Loucy (cell line): Measurements from ENCODE around the gene MPL.

Experiments
- H2AFZ ChIP-seq: fragments of 200-600 bp; sonication (generic); 2 replicates; pipeline ENCODE4 v1.6.0; 2016; ENCODE audit warnings: antibody characterized with exemption, mild to moderate bottlenecking, low read length, moderate library complexity
- H3F3A ChIP-seq: fragments of 200-600 bp; 2 replicates; pipeline ENCODE4 v1.6.0; 2016; ENCODE audit warnings: antibody characterized with exemption, low read depth, mild to moderate bottlenecking
- H3K27me3 ChIP-seq: fragments of 200-600 bp; sonication (generic); 2 replicates; pipeline ENCODE4 v1.6.1; 2014; ENCODE audit warnings: low read length, mild to moderate bottlenecking; ENCODE audit not compliant: insufficient read depth, poor library complexity, severe bottlenecking
- H3K36me3 ChIP-seq: fragments of 200-600 bp; sonication (generic); 2 replicates; pipeline ENCODE4 v1.6.1; 2016; ENCODE audit warnings: low read length; ENCODE audit not compliant: insufficient read depth
- H3K4me1 ChIP-seq: fragments of 200-600 bp; sonication (generic); 2 replicates; pipeline ENCODE4 v1.5.1; 2014; ENCODE audit warnings: low read length, mild to moderate bottlenecking; ENCODE audit not compliant: insufficient read depth, poor library complexity, severe bottlenecking
- H3K4me2 ChIP-seq: fragments of 200-600 bp; sonication (generic); 2 replicates; pipeline ENCODE4 v1.6.0; 2014; ENCODE audit warnings: antibody characterized with exemption, low read length, low read depth, mild to moderate bottlenecking; ENCODE audit not compliant: poor library complexity, severe bottlenecking
- H3K4me3 ChIP-seq: fragments of 200-600 bp; sonication (generic); 2 replicates; pipeline ENCODE4 v1.5.1; 2014; ENCODE audit warnings: low read length, mild to moderate bottlenecking, mixed read lengths; ENCODE audit not compliant: poor library complexity, severe bottlenecking
- H3K79me2 ChIP-seq: fragments of 200-600 bp; sonication (generic); 2 replicates; pipeline ENCODE4 v1.6.1; 2014; ENCODE audit warnings: low read length; ENCODE audit not compliant: insufficient read depth
- H3K9ac ChIP-seq: fragments of 200-600 bp; sonication (generic); 2 replicates; pipeline ENCODE4 v1.6.0; 2014; ENCODE audit warnings: mild to moderate bottlenecking, low read depth, low read length, moderate library complexity; ENCODE audit not compliant: poor library complexity, severe bottlenecking
- H3K9me2 ChIP-seq: fragments of 200-600 bp; sonication (generic); replicated peaks from 2 replicates; pipeline ENCODE4 v1.6.1; 2016; ENCODE audit warnings: low read depth, low read length, mixed read lengths
- H3K9me3 ChIP-seq: fragments of 200-600 bp; sonication (generic); 2 replicates; pipeline ENCODE4 v1.6.1; 2014; ENCODE audit warnings: mild to moderate bottlenecking, antibody characterized with exemption, low read length, low read depth; ENCODE audit not compliant: insufficient read depth
- H4K20me1 ChIP-seq: fragments of 200-600 bp; sonication (generic); 2 replicates; pipeline ENCODE4 v1.6.0; 2014; ENCODE audit warnings: antibody characterized with exemption, low read length, mild to moderate bottlenecking; ENCODE audit not compliant: insufficient read depth, poor library complexity, severe bottlenecking
- EZH2phosphoT487 ChIP-seq: fragments of 200-600 bp; IDR thresholded peaks from 2 replicates; pipeline ENCODE4 v1.6.1; 2018; ENCODE audit warnings: antibody characterized with exemption, mild to moderate bottlenecking, moderate library complexity, borderline replicate concordance
- TF ChIP-seq, protein P1 (sequence below): fragments of 200-600 bp; sonication (generic); conservative IDR thresholded peaks from 2 replicates; pipeline ENCODE4 v1.5.1; 2014; ENCODE audit warnings: mild to moderate bottlenecking, antibody characterized with exemption, low read length

The MPL gene

DNA sequence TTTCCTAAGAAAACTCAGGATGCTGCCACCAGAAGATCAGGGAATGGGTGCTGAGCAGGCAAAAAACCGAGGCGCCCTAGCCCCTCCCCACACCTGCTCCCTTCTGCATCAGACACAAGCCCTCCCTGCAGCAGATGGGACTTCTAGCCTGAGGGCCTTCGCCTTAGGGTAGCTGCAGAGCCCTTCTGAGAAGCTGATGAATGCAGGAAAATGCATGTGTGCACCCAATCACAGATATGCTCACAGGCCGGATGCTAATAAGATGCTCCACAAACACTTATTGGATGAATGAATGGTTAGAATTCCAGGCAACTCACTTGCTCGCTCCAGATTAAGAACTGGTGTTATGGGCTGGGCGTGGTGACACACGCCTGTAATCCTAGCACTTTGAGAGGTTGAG, 45.4 kb upstream of the MPL start:
- no peaks in the 10 kb centered on the region for H3K36me3 ChIP-seq
- H3K27me3 ChIP-seq = peaks cover 5% of the 10 kb centered on the region
- H3K4me3 ChIP-seq = no peak overlapping the region
- H4K20me1 ChIP-seq = no peaks in the 10 kb centered on the region
- H3F3A ChIP-seq = no peaks in the 10 kb centered on the region
- H3K4me1 ChIP-seq = peaks cover 11% of the 10 kb centered on the region
- H3K9me3 ChIP-seq = no peaks in the 10 kb centered on the region
- H3K4me2 ChIP-seq = no peak overlapping the region
- H3K9me2 ChIP-seq = no peaks in the 10 kb centered on the region
- no peaks in the 10 kb centered on the region for H3K79me2 ChIP-seq
- no peak overlapping the region for H3K9ac ChIP-seq
- H2AFZ ChIP-seq = no peak overlapping the region
- TF ChIP-seq, protein P1, sequence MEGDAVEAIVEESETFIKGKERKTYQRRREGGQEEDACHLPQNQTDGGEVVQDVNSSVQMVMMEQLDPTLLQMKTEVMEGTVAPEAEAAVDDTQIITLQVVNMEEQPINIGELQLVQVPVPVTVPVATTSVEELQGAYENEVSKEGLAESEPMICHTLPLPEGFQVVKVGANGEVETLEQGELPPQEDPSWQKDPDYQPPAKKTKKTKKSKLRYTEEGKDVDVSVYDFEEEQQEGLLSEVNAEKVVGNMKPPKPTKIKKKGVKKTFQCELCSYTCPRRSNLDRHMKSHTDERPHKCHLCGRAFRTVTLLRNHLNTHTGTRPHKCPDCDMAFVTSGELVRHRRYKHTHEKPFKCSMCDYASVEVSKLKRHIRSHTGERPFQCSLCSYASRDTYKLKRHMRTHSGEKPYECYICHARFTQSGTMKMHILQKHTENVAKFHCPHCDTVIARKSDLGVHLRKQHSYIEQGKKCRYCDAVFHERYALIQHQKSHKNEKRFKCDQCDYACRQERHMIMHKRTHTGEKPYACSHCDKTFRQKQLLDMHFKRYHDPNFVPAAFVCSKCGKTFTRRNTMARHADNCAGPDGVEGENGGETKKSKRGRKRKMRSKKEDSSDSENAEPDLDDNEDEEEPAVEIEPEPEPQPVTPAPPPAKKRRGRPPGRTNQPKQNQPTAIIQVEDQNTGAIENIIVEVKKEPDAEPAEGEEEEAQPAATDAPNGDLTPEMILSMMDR = no peak
- no peak for TF ChIP-seq EZH2phosphoT487

DNA sequence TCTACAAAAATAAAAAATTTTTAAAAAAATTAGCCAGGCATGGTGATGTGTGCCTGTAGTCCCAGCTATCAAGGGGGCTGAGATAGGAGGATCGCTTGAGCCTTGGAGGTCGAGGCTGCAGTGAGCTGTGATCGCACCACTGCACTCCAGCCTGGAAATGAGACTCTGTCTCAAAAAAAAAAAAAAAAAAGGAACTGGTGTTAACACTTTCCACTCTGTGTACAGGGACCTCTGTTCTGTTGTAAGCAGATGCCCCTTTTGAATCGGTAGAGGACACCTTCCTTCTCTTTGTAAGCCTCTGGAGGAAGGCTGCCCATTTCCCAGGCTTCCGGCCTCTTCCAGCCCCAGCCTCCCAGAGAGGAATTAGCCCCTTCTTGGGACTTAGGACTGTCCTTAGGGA, 44.9 kb upstream of the MPL start:
- Histone ChIP-seq H3K36me3 (no peaks in the 10 kb centered on the region), H4K20me1 (no peaks in the 10 kb centered on the region), H3K4me3 (no peak overlapping the region), H3K79me2 (no peaks in the 10 kb centered on the region), H3K9ac (no peak overlapping the region), H2AFZ (no peak overlapping the region), H3K9me3 (no peaks in the 10 kb centered on the region), H3K4me1 (peaks cover 11% of the 10 kb centered on the region), H3K9me2 (no peaks in the 10 kb centered on the region), H3F3A (no peaks in the 10 kb centered on the region), H3K4me2 (no peak overlapping the region), H3K27me3 (peaks cover 2% of the 10 kb centered on the region)
- TF ChIP-seq, protein P1 = no peak
- TF ChIP-seq EZH2phosphoT487 = no peak

DNA sequence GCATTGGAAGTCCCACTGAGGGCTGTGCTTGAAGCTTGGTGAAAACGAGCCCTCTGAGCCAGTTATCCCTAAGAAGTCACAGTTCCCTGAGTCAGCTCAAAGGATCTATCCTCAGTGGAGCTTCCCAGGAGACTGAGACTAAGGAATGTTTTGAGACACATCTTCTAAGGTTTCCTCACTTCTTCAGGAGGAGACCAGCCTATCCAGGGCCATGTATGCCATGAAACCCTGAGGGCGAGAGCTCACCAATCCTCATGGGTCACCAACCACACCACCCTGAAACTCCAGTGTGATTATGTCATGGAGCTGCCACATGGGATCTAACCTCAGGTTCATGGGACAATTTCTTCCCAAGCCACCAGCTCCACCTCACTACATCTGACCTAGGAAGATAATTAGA, 44.4 kb upstream of the MPL start:
- H3K9ac ChIP-seq = no peak overlapping the region
- H3K27me3 ChIP-seq = no peaks in the 10 kb centered on the region
- no peaks in the 10 kb centered on the region for H3F3A ChIP-seq
- no peaks in the 10 kb centered on the region for H3K79me2 ChIP-seq
- H2AFZ ChIP-seq = no peak overlapping the region
- no peaks in the 10 kb centered on the region for H3K9me3 ChIP-seq
- no peak overlapping the region for H3K4me3 ChIP-seq
- H3K9me2 ChIP-seq = no peaks in the 10 kb centered on the region
- H3K36me3 ChIP-seq = no peaks in the 10 kb centered on the region
- peaks cover 11% of the 10 kb centered on the region for H3K4me1 ChIP-seq
- TF ChIP-seq, protein P1 = no peak
- TF ChIP-seq EZH2phosphoT487 = no peak
- no peaks in the 10 kb centered on the region for H4K20me1 ChIP-seq
- no peak overlapping the region for H3K4me2 ChIP-seq
